ENCODE results near the gene SLC38A11. TPM values are rescaled to one million over a fixed set of nuclear protein-coding genes. Genes with fewer than 3 reads are reported as not detected.
A peak's percentile ranks its signal among the peaks of the same experiment; 100 is the strongest.
"Not testable (repeated sequence)": the region's sequence is repeated elsewhere in the genome, so short reads cannot be mapped to it uniquely, and the experiment has no call there.

The SLC38A11 gene
- total and polyA plus RNA-seq, 10 of the 15 experiments (the other 5 are each of a cell fraction or from before 2014, with no cell fraction given): not detected

DNA sequence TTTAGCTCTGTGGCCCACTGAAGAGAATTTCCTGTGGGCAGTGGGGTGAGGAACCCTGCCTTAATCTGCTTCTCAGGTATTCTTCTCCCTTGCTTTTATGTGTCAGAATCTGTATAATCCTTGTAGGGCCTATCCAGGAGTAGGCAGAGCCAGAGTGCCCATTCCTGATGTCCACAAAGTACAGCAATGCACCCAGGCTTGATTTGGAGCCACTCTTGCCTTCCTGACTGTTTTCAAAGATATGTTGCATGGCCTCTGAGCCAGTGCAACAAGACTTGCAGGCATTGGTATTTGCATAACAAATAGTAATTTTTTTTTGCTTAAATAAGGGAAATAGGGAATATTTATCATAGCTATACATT lies 36.7 kb upstream of the SLC38A11 start:
- in situ Hi-C loops (cut with MboI); FAIRE-seq; H3K27me3 ChIP-seq (replicated peaks in 1 of 2; ENCODE audit: control insufficient read depth in 2 of 2, insufficient read depth in 2 of 2, low read length in 1 of 2); H2AFZ ChIP-seq (ENCODE audit: control insufficient read depth, low read depth, low read length); H3K4me2 ChIP-seq (ENCODE audit: control insufficient read depth, insufficient read depth); H3K9ac ChIP-seq (ENCODE audit: control insufficient read depth, insufficient read depth, low read length); H3K36me3 ChIP-seq (ENCODE audit: control insufficient read depth in 2 of 2, insufficient read depth in 2 of 2, low read length in 1 of 2); H3K27ac ChIP-seq (ENCODE audit: control insufficient read depth, insufficient read depth); BruUV-seq (replicated peaks); H3K9me3 ChIP-seq (replicated peaks; ENCODE audit: control insufficient read depth, insufficient read depth, low read length); DNase-seq (ENCODE audit: low read depth, low spot score); POLR2A ChIA-PET; H4K20me1 ChIP-seq (ENCODE audit: control insufficient read depth, insufficient read depth); H3K79me2 ChIP-seq (ENCODE audit: control insufficient read depth, insufficient read depth, low read length); H3K4me3 ChIP-seq; H3K4me1 ChIP-seq (ENCODE audit: control insufficient read depth, insufficient read depth, low read length): not testable (repeated sequence)
- intact Hi-C loops (cut with micrococcal nuclease; ENCODE audit: unreplicated experiment): loop anchor here (2.0 to 10.0 kb wide), 4 partner anchors 213 to 1133 kb away; partner anchors contain the start of genes SCN1A and SCN3A
- ATAC-seq: peak; percentile 42; the same call in 2 of the 3 replicates
- RAD21 ChIA-PET (ENCODE audit: unreplicated experiment): interaction anchor here (2.2 kb wide), 1 partner anchor 882 kb away, joined by 6 read pairs; no protein-coding TSS in a partner anchor
- CTCF ChIA-PET: interaction anchor here (0.6 to 4.4 kb wide), 9 partner anchors 15 to 1136 kb away, joined by 3 to 30 read pairs (median 5); partner anchors contain the start of genes SCN1A and SCN3A
- SMC1A ChIA-PET (ENCODE audit: uncharacterized antibody, unreplicated experiment): interaction anchor here (1.2 kb wide), 1 partner anchor 211 kb away, joined by 4 read pairs; no protein-coding TSS in a partner anchor

GRCh38 chr2:164991361-164992092 lies 36.2 kb upstream of the SLC38A11 start:
- SMC1A ChIA-PET (ENCODE audit: uncharacterized antibody, unreplicated experiment); H3K36me3 ChIP-seq (ENCODE audit: control insufficient read depth in 2 of 2, insufficient read depth in 2 of 2, low read length in 1 of 2); H2AFZ ChIP-seq (ENCODE audit: control insufficient read depth, low read depth, low read length); in situ Hi-C loops (cut with MboI); H3K27ac ChIP-seq (ENCODE audit: control insufficient read depth, insufficient read depth); H3K4me3 ChIP-seq; H3K9ac ChIP-seq (ENCODE audit: control insufficient read depth, insufficient read depth, low read length); H3K79me2 ChIP-seq (ENCODE audit: control insufficient read depth, insufficient read depth, low read length); BruUV-seq (replicated peaks); DNase-seq (ENCODE audit: low read depth, low spot score); H3K4me2 ChIP-seq (ENCODE audit: control insufficient read depth, insufficient read depth); H4K20me1 ChIP-seq (ENCODE audit: control insufficient read depth, insufficient read depth); H3K27me3 ChIP-seq (replicated peaks in 1 of 2; ENCODE audit: control insufficient read depth in 2 of 2, insufficient read depth in 2 of 2, low read length in 1 of 2); H3K4me1 ChIP-seq (ENCODE audit: control insufficient read depth, insufficient read depth, low read length); POLR2A ChIA-PET; H3K9me3 ChIP-seq (replicated peaks; ENCODE audit: control insufficient read depth, insufficient read depth, low read length): not testable (repeated sequence)
- ATAC-seq (peak; percentile 76), FAIRE-seq (peak; percentile 88)
- ChIA-PET CTCF (interaction anchor here (0.6 to 4.4 kb wide), 8 partner anchors 13 to 1137 kb away, joined by 3 to 30 read pairs (median 4); partner anchors contain the start of genes SCN1A and SCN3A), RAD21 (ENCODE audit: unreplicated experiment) (interaction anchor here (2.2 kb wide), 1 partner anchor 883 kb away, joined by 6 read pairs; no protein-coding TSS in a partner anchor)
- intact Hi-C loops (cut with micrococcal nuclease; ENCODE audit: unreplicated experiment): loop anchor here (2.0 to 10.0 kb wide), 4 partner anchors 213 to 1133 kb away; partner anchors contain the start of genes SCN1A and SCN3A

- DNase-seq (ENCODE audit: low read depth, low spot score); H3K4me2 ChIP-seq (ENCODE audit: control insufficient read depth, insufficient read depth); H3K4me1 ChIP-seq (ENCODE audit: control insufficient read depth, insufficient read depth, low read length); POLR2A ChIA-PET; FAIRE-seq; ATAC-seq; H3K9me3 ChIP-seq (replicated peaks; ENCODE audit: control insufficient read depth, insufficient read depth, low read length); H3K27me3 ChIP-seq (replicated peaks in 1 of 2; ENCODE audit: control insufficient read depth in 2 of 2, insufficient read depth in 2 of 2, low read length in 1 of 2); SMC1A ChIA-PET (ENCODE audit: uncharacterized antibody, unreplicated experiment); H2AFZ ChIP-seq (ENCODE audit: control insufficient read depth, low read depth, low read length); H3K79me2 ChIP-seq (ENCODE audit: control insufficient read depth, insufficient read depth, low read length); RAD21 ChIA-PET (ENCODE audit: unreplicated experiment); H3K27ac ChIP-seq (ENCODE audit: control insufficient read depth, insufficient read depth); H3K36me3 ChIP-seq (ENCODE audit: control insufficient read depth in 2 of 2, insufficient read depth in 2 of 2, low read length in 1 of 2); BruUV-seq (replicated peaks); H3K9ac ChIP-seq (ENCODE audit: control insufficient read depth, insufficient read depth, low read length); H3K4me3 ChIP-seq; H4K20me1 ChIP-seq (ENCODE audit: control insufficient read depth, insufficient read depth); in situ Hi-C loops (cut with MboI): not testable (repeated sequence)
- CTCF ChIA-PET: interaction anchor here (1.3 to 4.4 kb wide), 3 partner anchors 12 to 212 kb away, joined by 3 to 30 read pairs (median 18); partner anchors contain the start of gene SCN3A
- intact Hi-C loops (cut with micrococcal nuclease; ENCODE audit: unreplicated experiment): loop anchor here (5.0 to 10.0 kb wide), 2 partner anchors 254 to 1134 kb away; partner anchors contain the start of gene SCN1A
Observed at GRCh38 chr2:164990953-164991352, 35.6 kb upstream of the SLC38A11 start.

DNA sequence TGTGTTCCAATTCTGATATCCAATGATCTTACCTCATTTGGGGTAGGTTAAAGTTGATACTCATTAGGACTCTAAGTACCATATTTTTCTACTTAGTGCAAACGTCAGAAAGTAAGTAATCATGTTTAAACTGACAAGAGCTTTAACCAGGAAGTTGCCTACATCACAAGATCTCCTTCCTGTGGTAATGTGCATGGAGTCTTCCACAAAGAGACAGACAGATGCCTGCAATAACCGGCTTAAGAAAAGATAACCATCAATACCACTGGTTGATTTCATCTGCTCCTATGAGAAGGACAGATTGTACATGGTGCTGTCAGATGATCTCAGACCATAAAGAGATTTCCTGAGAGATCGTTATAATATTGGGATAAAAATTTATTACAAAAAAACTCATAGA lies 33.5 kb upstream of the SLC38A11 start:
- H3K4me3 ChIP-seq; H3K27ac ChIP-seq (ENCODE audit: control insufficient read depth, insufficient read depth); H3K9me3 ChIP-seq (replicated peaks; ENCODE audit: control insufficient read depth, insufficient read depth, low read length); H3K27me3 ChIP-seq (replicated peaks in 1 of 2; ENCODE audit: control insufficient read depth in 2 of 2, insufficient read depth in 2 of 2, low read length in 1 of 2); SMC1A ChIA-PET (ENCODE audit: uncharacterized antibody, unreplicated experiment); H3K4me2 ChIP-seq (ENCODE audit: control insufficient read depth, insufficient read depth); H3K9ac ChIP-seq (ENCODE audit: control insufficient read depth, insufficient read depth, low read length); DNase-seq (ENCODE audit: low read depth, low spot score); POLR2A ChIA-PET; H2AFZ ChIP-seq (ENCODE audit: control insufficient read depth, low read depth, low read length); H3K4me1 ChIP-seq (ENCODE audit: control insufficient read depth, insufficient read depth, low read length); RAD21 ChIA-PET (ENCODE audit: unreplicated experiment); H3K79me2 ChIP-seq (ENCODE audit: control insufficient read depth, insufficient read depth, low read length); ATAC-seq; CTCF ChIA-PET; H4K20me1 ChIP-seq (ENCODE audit: control insufficient read depth, insufficient read depth); BruUV-seq (replicated peaks); intact Hi-C loops (cut with micrococcal nuclease; ENCODE audit: unreplicated experiment); FAIRE-seq; in situ Hi-C loops (cut with MboI); H3K36me3 ChIP-seq (ENCODE audit: control insufficient read depth in 2 of 2, insufficient read depth in 2 of 2, low read length in 1 of 2): not testable (repeated sequence)
- WGBS (ENCODE audit: insufficient coverage, insufficient replicate concordance, low lambda C conversion rate, missing lambda C conversion rate): 46% methylated on average over 3 of the region's 3 CpGs
